ENCODE results near the gene RAMP3. TPM values are rescaled to one million over a fixed set of nuclear protein-coding genes. Genes with fewer than 3 reads are reported as not detected.

The RAMP3 gene
- total RNA-seq, 1 experiment from 2014 or later = 0.13 TPM

GRCh38 chr7:45125193-45125904, 32.2 kb upstream of the RAMP3 start:
- H3K9me3 ChIP-seq (ENCODE audit: control insufficient read depth, insufficient read depth, low read depth, low read length) = no peaks in the 10 kb centered on the region
- POLR2A ChIA-PET = no interaction called here
- no TSS peak for BruUV-seq (replicated peaks)

GRCh38 chr7:45126201-45126600, 31.4 kb upstream of the RAMP3 start:
- Histone ChIP-seq H3K4me3 (ENCODE audit: low read depth in 2 of 2, low read length in 2 of 2) (no peak overlapping the region), H3K36me3 (ENCODE audit: control insufficient read depth, insufficient read depth, low read length) (no peaks in the 10 kb centered on the region), H3K27me3 (ENCODE audit: control insufficient read depth, insufficient read depth, low read length) (no peaks in the 10 kb centered on the region), H3K9me3 (ENCODE audit: control insufficient read depth, insufficient read depth, low read depth, low read length) (no peaks in the 10 kb centered on the region), H3K27ac (ENCODE audit: low read length) (no peak overlapping the region), H3K4me1 (ENCODE audit: control insufficient read depth, insufficient read depth, low read length) (no peaks in the 10 kb centered on the region)
- in situ Hi-C loops (cut with HindIII; ENCODE audit: low pct_unique_long_range_greater_than_20kb, low sequenced_read_pairs) = no loop called here
- ATAC-seq (no peak), DNase-seq (ENCODE audit: low read depth, low spot score) (no peak)
- no TSS peak for BruUV-seq (replicated peaks)
- ChIA-PET CTCF (interaction anchor here (0.6 kb wide), 1 partner anchor 11 kb away, joined by 5 read pairs; no protein-coding TSS in a partner anchor), POLR2A (no interaction called here)
- intact Hi-C loops (cut with micrococcal nuclease; ENCODE audit: unreplicated experiment) = loop anchor here (1.0 kb wide), 1 partner anchor 26 kb away; no protein-coding TSS in a partner anchor
- TF ChIP-seq TCF7L2 (IDR thresholded peaks at IDR 0.05; ENCODE audit: low read depth, low read length) (no peak), POLR2AphosphoS5 (IDR thresholded peaks at IDR 0.05; ENCODE audit: low read depth, low read length) (no peak), REST (IDR thresholded peaks at IDR 0.05; ENCODE audit: insufficient read depth in 1 of 2, low read depth in 2 of 2, low read length in 1 of 2) (no peak), CTCF (IDR thresholded peaks at IDR 0.05) (no peak), SIN3A (IDR thresholded peaks at IDR 0.05; ENCODE audit: borderline replicate concordance, insufficient read depth, low read depth, low read length) (no peak)

More at GRCh38 chr7:45125193-45125904, 32.2 kb upstream of the RAMP3 start:
- CTCF ChIA-PET = interaction anchor here (0.6 kb wide), 1 partner anchor 10 kb away, joined by 3 read pairs; no protein-coding TSS in a partner anchor
- H3K4me3 ChIP-seq (ENCODE audit: low read depth in 2 of 2, low read length in 2 of 2) = no peak overlapping the region
- intact Hi-C loops (cut with micrococcal nuclease; ENCODE audit: unreplicated experiment) (no loop called here), in situ Hi-C loops (cut with HindIII; ENCODE audit: low pct_unique_long_range_greater_than_20kb, low sequenced_read_pairs) (no loop called here)
- no peaks in the 10 kb centered on the region for H3K4me1 ChIP-seq (ENCODE audit: control insufficient read depth, insufficient read depth, low read length)
- H3K27ac ChIP-seq (ENCODE audit: low read length) = no peak overlapping the region
- DNase-seq (ENCODE audit: low read depth, low spot score) (no peak), ATAC-seq (no peak)
- TF ChIP-seq REST (IDR thresholded peaks at IDR 0.05; ENCODE audit: insufficient read depth in 1 of 2, low read depth in 2 of 2, low read length in 1 of 2) (no peak), CTCF (IDR thresholded peaks at IDR 0.05) (no peak), POLR2AphosphoS5 (IDR thresholded peaks at IDR 0.05; ENCODE audit: low read depth, low read length) (no peak), TCF7L2 (IDR thresholded peaks at IDR 0.05; ENCODE audit: low read depth, low read length) (no peak), SIN3A (IDR thresholded peaks at IDR 0.05; ENCODE audit: borderline replicate concordance, insufficient read depth, low read depth, low read length) (no peak)
- no peaks in the 10 kb centered on the region for H3K27me3 ChIP-seq (ENCODE audit: control insufficient read depth, insufficient read depth, low read length)
- H3K36me3 ChIP-seq (ENCODE audit: control insufficient read depth, insufficient read depth, low read length) = no peaks in the 10 kb centered on the region

Measured in Panc1 (cell line).